ENCODE measurements around the gene SLC10A1. TPM values are rescaled to one million over a fixed set of nuclear protein-coding genes. Genes with fewer than 3 reads are reported as not detected.
"Not testable (repeated sequence)": the region's sequence is repeated elsewhere in the genome, so short reads cannot be mapped to it uniquely, and the experiment has no call there.

SLC10A1 gene
- total RNA-seq, 1 experiment from 2014 or later: not detected

DNA sequence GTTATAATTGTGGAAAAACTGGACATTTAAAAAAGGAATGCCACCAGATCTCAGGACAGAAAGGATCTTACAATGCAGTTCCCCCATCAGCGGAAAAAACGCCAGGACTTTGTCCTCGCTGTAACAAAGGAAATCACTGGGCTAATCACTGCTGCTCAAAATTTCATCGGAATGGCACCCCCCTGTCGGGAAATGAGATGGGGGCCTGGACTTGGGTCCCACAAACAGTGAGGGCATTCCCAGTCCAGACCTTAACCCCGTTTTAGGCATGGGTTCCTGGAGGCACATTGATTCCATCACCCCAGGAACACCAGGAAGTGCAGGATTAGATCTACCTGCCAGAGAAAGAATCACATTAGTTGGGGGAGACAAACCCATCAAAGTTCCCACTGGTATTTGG is 16.3 kb upstream of the SLC10A1 start:
- H3K9me2 ChIP-seq (ENCODE audit: insufficient read depth); RAD21 ChIA-PET (ENCODE audit: low non-redundant PET in 1 of 2, low total read pairs in 2 of 2, uncharacterized antibody in 2 of 2, unreplicated experiment in 2 of 2); POLR2A ChIA-PET; H3K4me3 ChIP-seq (replicated peaks in 1 of 2; ENCODE audit: low read depth in 1 of 2, low read length in 2 of 2); H3K9ac ChIP-seq (ENCODE audit: low read length); ATAC-seq; H3K9me3 ChIP-seq (ENCODE audit: control insufficient read depth in 1 of 2, insufficient read depth in 1 of 2, low read depth in 1 of 2, low read length in 2 of 2); H2AFZ ChIP-seq (ENCODE audit: low read depth, low read length, poor library complexity, severe bottlenecking); BruUV-seq (replicated peaks); H3K4me1 ChIP-seq (ENCODE audit: control insufficient read depth in 1 of 2, insufficient read depth in 2 of 2, low read length in 2 of 2); H3K27ac ChIP-seq (ENCODE audit: low read depth, low read length); H4K20me1 ChIP-seq (ENCODE audit: insufficient read depth); H3K4me2 ChIP-seq (ENCODE audit: low read length); H3K79me2 ChIP-seq (ENCODE audit: insufficient read depth, low read length); DNase-seq (ENCODE audit: low read depth, low spot score); H3K36me3 ChIP-seq (ENCODE audit: control insufficient read depth in 1 of 2, insufficient read depth in 2 of 2, low read length in 2 of 2): not testable (repeated sequence)
- CTCF ChIA-PET: interaction anchor here (1.0 kb wide), 1 partner anchor 215 kb away, joined by 6 read pairs; no protein-coding TSS in a partner anchor
- intact Hi-C loops (cut with micrococcal nuclease): loop anchor here (10.0 kb wide), 1 partner anchor 751 kb away; no protein-coding TSS in a partner anchor
- peaks cover 30% of the 10 kb centered on the region for H3K27me3 ChIP-seq (ENCODE audit: insufficient read depth, low read length)

GRCh38 chr14:69812711-69813110 is 15.7 kb upstream of the SLC10A1 start:
- no TSS peak for BruUV-seq (replicated peaks)
- Histone ChIP-seq H3K79me2 (ENCODE audit: insufficient read depth, low read length) (no peaks in the 10 kb centered on the region), H2AFZ (ENCODE audit: low read depth, low read length, poor library complexity, severe bottlenecking) (no peak overlapping the region), H3K27me3 (ENCODE audit: insufficient read depth, low read length) (peaks cover 30% of the 10 kb centered on the region), H3K4me1 (ENCODE audit: control insufficient read depth in 1 of 2, insufficient read depth in 2 of 2, low read length in 2 of 2) (no peaks in the 10 kb centered on the region), H3K4me2 (ENCODE audit: low read length) (no peak overlapping the region), H3K27ac (ENCODE audit: low read depth, low read length) (no peak overlapping the region), H3K9me3 (ENCODE audit: control insufficient read depth in 1 of 2, insufficient read depth in 1 of 2, low read depth in 1 of 2, low read length in 2 of 2) (no peaks in the 10 kb centered on the region), H3K4me3 (replicated peaks in 1 of 2; ENCODE audit: low read depth in 1 of 2, low read length in 2 of 2) (no peak overlapping the region), H4K20me1 (ENCODE audit: insufficient read depth) (no peaks in the 10 kb centered on the region), H3K9ac (ENCODE audit: low read length) (no peak overlapping the region), H3K36me3 (ENCODE audit: control insufficient read depth in 1 of 2, insufficient read depth in 2 of 2, low read length in 2 of 2) (no peaks in the 10 kb centered on the region), H3K9me2 (ENCODE audit: insufficient read depth) (no peaks in the 10 kb centered on the region)
- ChIA-PET RAD21 (ENCODE audit: low non-redundant PET in 1 of 2, low total read pairs in 2 of 2, uncharacterized antibody in 2 of 2, unreplicated experiment in 2 of 2) (no interaction called here), CTCF (interaction anchor here (1.0 kb wide), 1 partner anchor 215 kb away, joined by 6 read pairs; no protein-coding TSS in a partner anchor), POLR2A (no interaction called here)
- intact Hi-C loops (cut with micrococcal nuclease): loop anchor here (10.0 kb wide), 1 partner anchor 752 kb away; no protein-coding TSS in a partner anchor
- ATAC-seq (peak; percentile 78), DNase-seq (ENCODE audit: low read depth, low spot score) (no peak)
- TF ChIP-seq CEBPB (IDR thresholded peaks at IDR 0.05; ENCODE audit: low read depth): no peak
- no peak for TF ChIP-seq ZNF274 (IDR thresholded peaks at IDR 0.05; ENCODE audit: low read depth, low read length)
- no peak for TF ChIP-seq SRF (IDR thresholded peaks at IDR 0.05; ENCODE audit: low read depth)
- no peak for TF ChIP-seq FOSL1 (IDR thresholded peaks at IDR 0.05; ENCODE audit: low read depth)
- TF ChIP-seq RAD21 (IDR thresholded peaks at IDR 0.05; ENCODE audit: low read depth): peak; percentile 37; the same call in 1 of the 2 replicates
- TF ChIP-seq CTCF (IDR thresholded peaks at IDR 0.05 in 2 of 3, conservative IDR thresholded peaks at IDR 0.05 in 1 of 3; ENCODE audit: borderline replicate concordance in 1 of 3, insufficient read depth in 1 of 3, low read depth in 2 of 3, low read length in 2 of 3): peak; percentile 13 to 35 (median 33); a peak in 3 of 6 replicates

Data from HCT116 (cell line).